Pancreas (tissue), 10 donors: ENCODE measurements around the gene U2SURP. TPM values are rescaled to one million over a fixed set of nuclear protein-coding genes. Genes with fewer than 3 reads are reported as not detected.
A peak's percentile ranks its signal among the peaks of the same experiment; 100 is the strongest.

Experiments
- ATAC-seq, 4 donors: fragments of 200-7000 bp; cut with Tn5 transposase; one replicate each; pipeline versions ENCODE4 v1.8.0 to v1.9.1; 2020; ENCODE audit warnings: mild to moderate bottlenecking in 4 of 4, moderate library complexity in 4 of 4
- DNase-seq, 6 donors: peaks; one replicate each; pipeline ENCODE4 v3.0.0-alpha.2; 2020
- FAIRE-seq: peaks from 2 replicates; lab custom pipeline; 2012; peaks lifted over from hg19 to GRCh38; lab: Jason Lieb, UNC
- H3K27ac ChIP-seq, 4 donors: fragments of 200-600 bp; sonication (generic); 1 replicate in 3 of 4; 2 replicates in 1 of 4; pipeline versions ENCODE4 v1.5.0 to v1.8.0; 2020
- H3K27me3 ChIP-seq, 4 donors: fragments of 200-600 bp; one replicate each; pipeline ENCODE4 v1.8.0; 2021
- H3K36me3 ChIP-seq, 3 donors: fragments of 200-600 bp; sonication (generic) in 1 of 3; one replicate each; pipeline versions ENCODE4 v1.5.0 to v1.8.0; 2020 to 2021
- H3K4me1 ChIP-seq, 3 donors: fragments of 200-600 bp; one replicate each; pipeline ENCODE4 v1.8.0; 2021
- H3K4me3 ChIP-seq, 4 donors: fragments of 200-600 bp; sonication (generic) in 2 of 4; one replicate each; pipeline versions ENCODE4 v1.5.0 to v1.8.0; 2020 to 2021
- H3K9me3 ChIP-seq, 4 donors: fragments of 200-600 bp; one replicate each; pipeline ENCODE4 v1.8.0; 2021
- WGBS, 2 donors: extraction: QIAGEN DNeasy Blood & Tissue Kit; methylation state at CpG; one replicate each; pipeline ENCODE4 v1.1.7; 2013; 5-methylcytosine and 5-hydroxymethylcytosine counted together
- intact Hi-C, 3 donors: fragments of 100-400 bp; cut with DNase I; formaldehyde crosslinking; loops; one replicate each; pipeline versions ENCODE4 v1.11.1 to v1.14.2; 2022
- polyA plus RNA-seq, 2 donors: library from polyadenylated mRNA; stranded (reverse); fragments of 200-250 nt; gene quantifications; one replicate each; pipeline ENCODE4 v1.2.3, GENCODE V29; 2013
- total RNA-seq, 6 donors: library from RNA; stranded (reverse); fragmentation: NEBNext Ultra II Directional in 4 of 6; extraction: Animal tissue kit (Norgen Biotek cat#: 25700) in 4 of 6; gene quantifications; one replicate each; pipeline versions ENCODE4 v1.2.1 to v1.2.4, GENCODE V29; 2021 to 2023
- TF ChIP-seq, protein P1 (sequence below), 4 donors: fragments of 200-600 bp; sonication (generic) in 3 of 4; IDR thresholded peaks; one replicate each; pipeline versions ENCODE4 v1.5.0 to v1.8.0; 2021; ENCODE audit warnings: antibody characterized with exemption in 4 of 4
- donor health status: healthy with polysubstance abuse.
- donor health status: DM: no; HTN: no; CAD: no; lungs with moderate emphysema.
- donor health status: DM: no; HTN: no; CAD: no.
- donor health status: control.
- donor health status: control.
- donor health status: Bipolar disorder and iron deficiency.
- donor health status: DM: yes; HTN: yes; CAD: no.
- donor health status: DM: no; HTN: no; CAD: no.
- donor health status: DM: no; HTN: no; CAD: no.
- donor health status: DM: yes; HTN: yes; CAD: no.

U2SURP gene
- total and polyA plus RNA-seq, 8 donors, result 19.9 to 48.2 (median 35.1) TPM

DNA sequence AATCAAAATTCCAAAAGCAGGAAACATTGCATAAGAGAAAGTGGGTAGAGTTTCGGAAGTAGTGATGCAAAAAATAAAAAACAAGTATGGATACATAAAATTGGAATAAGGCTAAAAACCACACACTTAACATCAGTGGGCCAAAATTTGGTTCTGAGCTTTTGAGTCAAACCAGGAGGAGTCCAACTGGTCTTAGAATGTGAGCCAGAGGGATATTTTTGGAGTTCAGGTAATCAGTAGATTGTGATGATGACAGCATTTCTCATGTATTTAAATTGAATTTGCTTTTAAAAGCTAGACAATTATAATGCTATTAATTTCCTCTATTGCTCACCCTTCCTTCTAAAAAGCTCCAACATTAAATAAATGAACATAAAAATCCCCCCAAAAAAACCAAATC is 80.0 kb downstream of the U2SURP start:
- Histone ChIP-seq H3K4me3 (no peak overlapping the region), H3K4me1 (no peaks in the 10 kb centered on the region), H3K27me3 (no peaks in the 10 kb centered on the region), H3K27ac (no peak overlapping the region), H3K36me3 (no peaks in the 10 kb centered on the region), H3K9me3 (no peaks in the 10 kb centered on the region)
- WGBS, 2 donors, result 54 to 85% methylated on average over 1 of the region's 1 CpG
- FAIRE-seq (no peak), ATAC-seq (no peak), DNase-seq (no peak)
- intact Hi-C loops, result no loop called here
- TF ChIP-seq, protein P1, sequence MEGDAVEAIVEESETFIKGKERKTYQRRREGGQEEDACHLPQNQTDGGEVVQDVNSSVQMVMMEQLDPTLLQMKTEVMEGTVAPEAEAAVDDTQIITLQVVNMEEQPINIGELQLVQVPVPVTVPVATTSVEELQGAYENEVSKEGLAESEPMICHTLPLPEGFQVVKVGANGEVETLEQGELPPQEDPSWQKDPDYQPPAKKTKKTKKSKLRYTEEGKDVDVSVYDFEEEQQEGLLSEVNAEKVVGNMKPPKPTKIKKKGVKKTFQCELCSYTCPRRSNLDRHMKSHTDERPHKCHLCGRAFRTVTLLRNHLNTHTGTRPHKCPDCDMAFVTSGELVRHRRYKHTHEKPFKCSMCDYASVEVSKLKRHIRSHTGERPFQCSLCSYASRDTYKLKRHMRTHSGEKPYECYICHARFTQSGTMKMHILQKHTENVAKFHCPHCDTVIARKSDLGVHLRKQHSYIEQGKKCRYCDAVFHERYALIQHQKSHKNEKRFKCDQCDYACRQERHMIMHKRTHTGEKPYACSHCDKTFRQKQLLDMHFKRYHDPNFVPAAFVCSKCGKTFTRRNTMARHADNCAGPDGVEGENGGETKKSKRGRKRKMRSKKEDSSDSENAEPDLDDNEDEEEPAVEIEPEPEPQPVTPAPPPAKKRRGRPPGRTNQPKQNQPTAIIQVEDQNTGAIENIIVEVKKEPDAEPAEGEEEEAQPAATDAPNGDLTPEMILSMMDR (IDR thresholded peaks at IDR 0.05), result no peak

DNA sequence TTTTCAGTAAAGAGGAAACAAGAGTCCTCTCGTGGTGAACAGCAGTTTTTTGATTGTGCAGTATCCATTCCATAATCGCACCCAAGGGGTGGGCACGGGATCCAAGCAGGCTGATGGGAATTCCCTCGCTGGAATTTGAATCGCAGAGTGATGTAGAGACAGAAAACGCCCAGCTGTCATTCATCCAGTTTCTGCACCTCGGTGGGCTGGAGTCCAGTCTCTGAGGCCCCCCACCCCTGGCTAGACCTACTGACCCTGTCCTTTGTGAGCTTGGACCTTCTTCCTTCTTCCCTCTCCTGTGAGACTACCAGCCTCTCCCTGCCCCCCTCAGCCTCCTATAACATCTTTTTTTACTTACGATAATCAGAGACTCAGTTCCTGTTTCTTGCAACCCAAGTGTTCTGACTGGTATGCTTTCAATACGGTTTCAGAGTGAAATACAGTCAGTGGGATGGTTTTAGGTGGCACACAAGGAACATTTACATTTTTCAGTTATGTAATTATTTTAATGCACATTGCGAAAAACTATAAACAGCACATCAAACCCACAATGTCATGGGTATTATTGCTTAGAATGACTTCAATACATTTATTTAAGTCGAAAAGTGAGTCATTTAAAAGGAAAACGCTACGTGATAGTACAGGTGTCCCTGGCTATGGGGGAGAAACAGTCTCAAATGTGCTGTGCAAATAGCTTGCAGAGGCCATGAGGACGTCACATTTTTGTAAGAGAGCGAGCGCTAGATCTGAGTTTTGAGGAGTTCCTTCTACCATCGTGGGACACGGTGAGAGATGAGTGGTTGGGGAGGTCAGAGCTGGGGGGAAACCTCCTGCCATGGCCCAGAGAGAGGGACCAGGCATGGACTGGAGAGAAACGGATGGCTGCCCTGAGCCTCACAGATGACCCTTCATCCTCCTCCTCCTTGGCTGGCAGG is 80.7 kb downstream of the U2SURP start:
- WGBS, 2 donors, result 70 to 78% methylated on average over 18 to 19 of the region's 19 CpGs
- Histone ChIP-seq H3K36me3 (no peaks in the 10 kb centered on the region), H3K4me3 (no peak overlapping the region), H3K27me3 (no peaks in the 10 kb centered on the region), H3K9me3 (no peaks in the 10 kb centered on the region), H3K27ac (no peak overlapping the region), H3K4me1 (no peaks in the 10 kb centered on the region)
- no peak for DNase-seq
- ATAC-seq, result no peak
- no peak for FAIRE-seq
- TF ChIP-seq, protein P1 (IDR thresholded peaks at IDR 0.05), result no peak
- intact Hi-C loops, result no loop called here

DNA sequence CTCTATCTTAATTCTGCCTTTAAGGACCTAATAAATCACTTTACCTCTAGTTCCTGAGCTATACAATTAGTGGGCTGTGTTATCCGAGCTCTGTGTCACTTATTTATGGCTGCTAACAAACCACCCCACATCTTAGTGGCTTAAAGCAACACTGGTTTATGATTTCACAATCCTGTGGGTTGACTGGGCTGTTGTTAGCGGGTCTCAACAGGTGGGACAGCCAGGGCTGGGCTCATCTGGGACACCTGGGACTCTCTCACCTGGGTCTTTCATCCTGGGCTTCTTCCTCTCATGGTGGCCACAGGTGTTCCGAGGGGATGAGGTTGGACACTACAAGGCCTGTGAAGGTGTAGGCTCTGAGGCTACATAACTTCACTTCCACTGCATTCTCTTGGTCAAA is 82.4 kb downstream of the U2SURP start:
- Histone ChIP-seq H3K36me3 (no peaks in the 10 kb centered on the region), H3K4me1 (no peaks in the 10 kb centered on the region), H3K9me3 (no peaks in the 10 kb centered on the region), H3K27ac (no peak overlapping the region), H3K27me3 (no peaks in the 10 kb centered on the region), H3K4me3 (no peak overlapping the region)
- ATAC-seq (no peak), FAIRE-seq (no peak), DNase-seq (no peak)
- 78 to 91% methylated on average over 3 of the region's 3 CpGs for WGBS, 2 donors
- intact Hi-C loops, result no loop called here
- TF ChIP-seq, protein P1 (IDR thresholded peaks at IDR 0.05), result no peak

DNA sequence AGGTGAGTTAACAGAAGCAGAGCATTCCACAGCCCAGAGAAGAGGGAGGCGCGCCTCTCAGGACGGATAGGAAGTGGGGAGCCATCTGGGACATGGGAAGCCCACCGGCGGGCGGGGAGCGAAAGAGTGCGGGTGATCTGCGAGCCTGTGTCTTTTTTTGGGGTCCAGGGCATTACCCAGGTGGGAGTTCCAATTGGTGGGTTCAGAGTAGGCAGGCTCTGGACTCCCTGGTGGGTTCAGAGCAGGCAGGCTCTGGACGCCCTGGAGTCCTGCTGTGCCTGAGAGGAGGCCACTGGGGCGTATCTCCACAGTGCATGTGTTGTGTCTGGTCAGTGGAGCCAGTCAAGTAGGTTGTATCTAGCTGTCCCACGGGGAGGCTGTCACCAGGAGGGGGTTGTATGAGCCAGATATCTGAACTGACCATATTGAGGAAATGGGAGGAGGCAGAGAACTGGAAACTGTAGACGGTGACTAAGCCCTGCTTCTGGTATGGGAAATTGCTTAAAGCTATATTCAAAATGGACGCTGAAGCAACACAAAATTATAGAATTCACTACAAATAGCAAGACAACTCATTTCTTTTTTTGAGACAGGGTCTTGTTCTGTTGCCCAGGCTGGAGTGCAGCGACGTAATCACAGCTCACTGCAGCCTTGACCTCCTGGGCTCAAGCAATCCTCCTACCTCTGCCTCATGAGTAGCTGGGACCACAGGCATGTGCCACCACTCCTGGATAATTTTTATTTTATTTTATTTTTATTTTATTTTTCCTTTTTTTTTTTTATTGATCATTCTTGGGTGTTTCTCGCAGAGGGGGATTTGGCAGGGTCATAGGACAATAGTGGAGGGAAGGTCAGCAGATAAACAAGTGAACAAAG is 83.7 kb downstream of the U2SURP start:
- TF ChIP-seq, protein P1 (IDR thresholded peaks at IDR 0.05), result no peak
- WGBS, 2 donors, result 86 to 94% methylated on average over 17 of the region's 17 CpGs
- Histone ChIP-seq H3K27me3 (no peaks in the 10 kb centered on the region), H3K4me3 (no peak overlapping the region), H3K36me3 (no peaks in the 10 kb centered on the region), H3K4me1 (no peaks in the 10 kb centered on the region), H3K9me3 (no peaks in the 10 kb centered on the region), H3K27ac (no peak overlapping the region)
- ATAC-seq (peak in 2 of 4 donors; percentile 23 to 25), FAIRE-seq (no peak), DNase-seq (no peak)
- intact Hi-C loops, result no loop called here
